Measurements from ENCODE around the gene GARS1.

DNA sequence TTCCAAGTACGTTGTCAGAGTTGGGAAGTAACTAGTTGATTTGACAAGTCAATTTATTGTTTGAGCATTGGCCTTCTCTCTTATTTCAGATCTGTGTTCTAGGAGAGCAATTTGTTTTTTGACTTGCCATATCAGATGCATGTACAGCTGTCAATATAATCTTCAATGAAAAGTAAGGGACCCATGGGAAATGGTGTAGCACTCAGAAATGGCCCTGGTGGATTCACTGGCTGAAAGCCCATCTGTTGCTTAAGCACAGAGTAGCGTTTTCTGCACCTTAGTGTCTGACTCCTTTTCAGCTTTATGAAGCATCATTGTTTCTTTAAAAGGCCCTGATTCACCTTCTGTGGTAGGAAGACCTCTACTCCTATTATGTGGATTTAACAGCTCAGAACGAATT, 10.2 kb downstream of the GARS1 start:
- TF ChIP-seq, protein P1, sequence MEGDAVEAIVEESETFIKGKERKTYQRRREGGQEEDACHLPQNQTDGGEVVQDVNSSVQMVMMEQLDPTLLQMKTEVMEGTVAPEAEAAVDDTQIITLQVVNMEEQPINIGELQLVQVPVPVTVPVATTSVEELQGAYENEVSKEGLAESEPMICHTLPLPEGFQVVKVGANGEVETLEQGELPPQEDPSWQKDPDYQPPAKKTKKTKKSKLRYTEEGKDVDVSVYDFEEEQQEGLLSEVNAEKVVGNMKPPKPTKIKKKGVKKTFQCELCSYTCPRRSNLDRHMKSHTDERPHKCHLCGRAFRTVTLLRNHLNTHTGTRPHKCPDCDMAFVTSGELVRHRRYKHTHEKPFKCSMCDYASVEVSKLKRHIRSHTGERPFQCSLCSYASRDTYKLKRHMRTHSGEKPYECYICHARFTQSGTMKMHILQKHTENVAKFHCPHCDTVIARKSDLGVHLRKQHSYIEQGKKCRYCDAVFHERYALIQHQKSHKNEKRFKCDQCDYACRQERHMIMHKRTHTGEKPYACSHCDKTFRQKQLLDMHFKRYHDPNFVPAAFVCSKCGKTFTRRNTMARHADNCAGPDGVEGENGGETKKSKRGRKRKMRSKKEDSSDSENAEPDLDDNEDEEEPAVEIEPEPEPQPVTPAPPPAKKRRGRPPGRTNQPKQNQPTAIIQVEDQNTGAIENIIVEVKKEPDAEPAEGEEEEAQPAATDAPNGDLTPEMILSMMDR (IDR thresholded peaks at IDR 0.05): no peak
- no peak for TF ChIP-seq POLR2A (IDR thresholded peaks at IDR 0.05)

All from right lobe of liver (tissue), 4 donors.